DND-41 (cell line): ENCODE measurements around the gene CTPS2.

Experiments
- ATAC-seq: fragments of 200-7000 bp; cut with Tn5 transposase; 3 replicates; pipeline ENCODE4 v1.9.1; 2021; ENCODE audit warnings: low read depth; ENCODE audit not compliant: insufficient read depth
- DNase-seq: peaks from one replicate; pipeline ENCODE4 v3.0.0-alpha.2; 2020
- H2AFZ ChIP-seq: 2 replicates; pipeline ENCODE4 v1.6.0; 2012; ENCODE audit warnings: low read depth, low read length
- H3K27ac ChIP-seq: 2 replicates; pipeline ENCODE4 v1.5.1; 2012; ENCODE audit warnings: low read length, inconsistent platforms
- H3K27me3 ChIP-seq: fragments of 200-600 bp; sonication (generic); 2 replicates; pipeline ENCODE4 v1.6.0; 2012; ENCODE audit warnings: low read length, mild to moderate bottlenecking, inconsistent platforms; ENCODE audit not compliant: insufficient read depth, poor library complexity
- H3K36me3 ChIP-seq: 2 replicates; pipeline ENCODE4 v1.5.1; 2012; ENCODE audit warnings: low read length, inconsistent platforms; ENCODE audit not compliant: insufficient read depth
- H3K4me1 ChIP-seq: 2 replicates; pipeline ENCODE4 v1.5.1; 2012; ENCODE audit warnings: mild to moderate bottlenecking, low read length; ENCODE audit not compliant: insufficient read depth
- H3K4me2 ChIP-seq: 2 replicates; pipeline ENCODE4 v1.6.0; 2012; ENCODE audit warnings: mild to moderate bottlenecking, moderate library complexity, low read length, inconsistent platforms; ENCODE audit not compliant: insufficient read depth
- H3K4me3 ChIP-seq, 2 experiments: fragments of 200-600 bp in 1 of 2; shearing (Covaris generic) in 1 of 2; 2 replicates each; pipeline ENCODE4 v1.5.1; 2012 to 2016; ENCODE audit warnings: inconsistent platforms in 2 of 2, low read length in 2 of 2, mild to moderate bottlenecking in 2 of 2, low read depth in 1 of 2, moderate library complexity in 1 of 2
- H3K79me2 ChIP-seq: 2 replicates; pipeline ENCODE4 v1.6.0; 2012; ENCODE audit warnings: low read length, inconsistent platforms; ENCODE audit not compliant: insufficient read depth
- H3K9ac ChIP-seq: 2 replicates; pipeline ENCODE4 v1.6.0; 2012; ENCODE audit warnings: low read depth, mild to moderate bottlenecking, inconsistent platforms, low read length, moderate library complexity
- H3K9me3 ChIP-seq: 2 replicates; pipeline ENCODE4 v1.5.1; 2012; ENCODE audit warnings: low read length, moderate library complexity, mild to moderate bottlenecking, inconsistent platforms; ENCODE audit not compliant: insufficient read depth, severe bottlenecking
- H4K20me1 ChIP-seq: 2 replicates; pipeline ENCODE4 v1.6.0; 2012; ENCODE audit warnings: low read length; ENCODE audit not compliant: insufficient read depth
- EZH2 ChIP-seq: IDR thresholded peaks from 3 replicates; pipeline ENCODE4 v1.6.1; 2012; ENCODE audit warnings: borderline replicate concordance, low read depth, mild to moderate bottlenecking, moderate library complexity, low read length, inconsistent platforms; ENCODE audit not compliant: severe bottlenecking
- TF ChIP-seq, protein P1 (sequence below): IDR thresholded peaks from 2 replicates; pipeline ENCODE4 v1.5.1; 2012; ENCODE audit warnings: borderline replicate concordance, low read length, moderate library complexity, mild to moderate bottlenecking; ENCODE audit not compliant: poor library complexity, severe bottlenecking; ENCODE audit errors: extremely low read depth

Gene CTPS2

DNA sequence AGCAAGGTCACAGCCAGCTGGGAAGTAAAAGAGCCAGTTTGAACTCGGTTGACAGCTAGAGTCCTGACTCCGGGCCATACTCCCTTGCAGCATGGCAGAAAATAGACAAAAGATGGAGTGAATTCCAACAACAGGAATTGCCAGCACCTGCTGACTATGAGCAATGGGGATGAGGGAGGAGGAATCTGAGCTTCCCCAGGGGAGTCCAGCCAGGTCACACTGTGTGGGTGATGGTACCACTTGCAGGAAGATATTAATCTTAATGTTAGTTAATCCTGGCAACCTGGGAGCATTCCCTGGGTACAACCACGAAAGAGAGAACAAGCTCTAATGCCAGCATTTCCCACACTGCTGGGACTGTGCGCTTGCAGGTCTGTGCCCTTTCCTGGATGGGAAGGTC, 110.6 kb downstream of the CTPS2 start:
- Histone ChIP-seq H3K9ac (no peak overlapping the region), H4K20me1 (no peaks in the 10 kb centered on the region), H3K27me3 (no peaks in the 10 kb centered on the region), H3K4me2 (no peak overlapping the region), H3K27ac (no peak overlapping the region), H2AFZ (no peak overlapping the region), H3K4me1 (no peaks in the 10 kb centered on the region), H3K36me3 (0 out of 2 replicates have a peak, but pooled peaks cover 3% of the 10 kb centered on the region), H3K4me3 (no peak overlapping the region), H3K9me3 (no peaks in the 10 kb centered on the region), H3K79me2 (no peaks in the 10 kb centered on the region)
- no peak for DNase-seq
- ATAC-seq, result no peak
- no peak for TF ChIP-seq EZH2
- TF ChIP-seq, protein P1, sequence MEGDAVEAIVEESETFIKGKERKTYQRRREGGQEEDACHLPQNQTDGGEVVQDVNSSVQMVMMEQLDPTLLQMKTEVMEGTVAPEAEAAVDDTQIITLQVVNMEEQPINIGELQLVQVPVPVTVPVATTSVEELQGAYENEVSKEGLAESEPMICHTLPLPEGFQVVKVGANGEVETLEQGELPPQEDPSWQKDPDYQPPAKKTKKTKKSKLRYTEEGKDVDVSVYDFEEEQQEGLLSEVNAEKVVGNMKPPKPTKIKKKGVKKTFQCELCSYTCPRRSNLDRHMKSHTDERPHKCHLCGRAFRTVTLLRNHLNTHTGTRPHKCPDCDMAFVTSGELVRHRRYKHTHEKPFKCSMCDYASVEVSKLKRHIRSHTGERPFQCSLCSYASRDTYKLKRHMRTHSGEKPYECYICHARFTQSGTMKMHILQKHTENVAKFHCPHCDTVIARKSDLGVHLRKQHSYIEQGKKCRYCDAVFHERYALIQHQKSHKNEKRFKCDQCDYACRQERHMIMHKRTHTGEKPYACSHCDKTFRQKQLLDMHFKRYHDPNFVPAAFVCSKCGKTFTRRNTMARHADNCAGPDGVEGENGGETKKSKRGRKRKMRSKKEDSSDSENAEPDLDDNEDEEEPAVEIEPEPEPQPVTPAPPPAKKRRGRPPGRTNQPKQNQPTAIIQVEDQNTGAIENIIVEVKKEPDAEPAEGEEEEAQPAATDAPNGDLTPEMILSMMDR, result no peak

DNA sequence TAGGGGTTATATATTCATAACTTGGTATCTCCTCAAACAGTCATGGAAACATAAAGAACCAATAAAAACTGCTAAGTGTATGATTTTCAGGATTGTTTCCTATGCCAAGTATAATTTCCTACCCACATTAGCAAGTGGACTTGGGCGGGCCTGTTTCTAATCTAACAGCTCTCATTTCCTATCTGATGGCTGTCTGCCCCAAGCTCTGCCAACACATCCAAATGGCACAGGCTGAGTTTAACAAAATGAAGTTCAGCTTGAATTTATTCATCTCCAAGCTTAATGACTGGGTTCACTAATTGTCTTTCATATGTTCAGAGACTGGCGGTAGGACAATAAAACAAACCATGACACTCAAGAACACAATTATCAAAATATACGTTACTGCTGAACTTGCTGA, 118.0 kb downstream of the CTPS2 start:
- Histone ChIP-seq H3K4me3 (no peak overlapping the region), H3K4me1 (no peaks in the 10 kb centered on the region), H3K27me3 (no peaks in the 10 kb centered on the region), H4K20me1 (no peaks in the 10 kb centered on the region), H3K9me3 (no peaks in the 10 kb centered on the region), H3K36me3 (peaks cover 9% of the 10 kb centered on the region; the same call in 1 of the 2 replicates), H3K9ac (no peak overlapping the region), H3K4me2 (no peak overlapping the region), H3K79me2 (no peaks in the 10 kb centered on the region), H3K27ac (no peak overlapping the region), H2AFZ (no peak overlapping the region)
- TF ChIP-seq, protein P1, result no peak
- TF ChIP-seq EZH2, result no peak
- ATAC-seq (no peak), DNase-seq (no peak)

DNA sequence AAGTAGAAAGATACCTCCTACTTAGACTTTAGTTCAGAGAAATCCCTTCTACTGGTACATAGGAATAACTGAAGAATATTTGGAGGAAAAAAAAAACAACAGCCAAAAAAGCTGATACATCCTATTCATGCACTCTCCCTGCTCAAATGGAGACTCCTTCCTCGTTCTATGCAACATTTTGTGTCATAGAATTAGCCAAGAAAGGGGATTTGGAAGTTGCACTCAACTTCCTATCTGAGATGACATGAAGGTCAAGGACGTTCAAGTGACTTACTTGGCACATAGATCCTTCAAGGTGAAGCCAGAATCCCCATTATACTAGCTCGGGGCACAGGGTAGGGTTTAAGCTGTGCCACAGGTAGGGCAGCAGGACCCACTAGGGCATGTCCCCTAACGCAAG, 118.7 kb downstream of the CTPS2 start:
- Histone ChIP-seq H3K36me3 (peaks cover 14% of the 10 kb centered on the region; the same call in 1 of the 2 replicates), H2AFZ (no peak overlapping the region), H3K9ac (no peak overlapping the region), H3K4me1 (no peaks in the 10 kb centered on the region), H3K79me2 (no peaks in the 10 kb centered on the region), H3K9me3 (no peaks in the 10 kb centered on the region), H3K27ac (no peak overlapping the region), H3K4me2 (no peak overlapping the region), H4K20me1 (no peaks in the 10 kb centered on the region), H3K27me3 (no peaks in the 10 kb centered on the region), H3K4me3 (no peak overlapping the region)
- ATAC-seq (no peak), DNase-seq (no peak)
- no peak for TF ChIP-seq EZH2
- TF ChIP-seq, protein P1, result no peak

DNA sequence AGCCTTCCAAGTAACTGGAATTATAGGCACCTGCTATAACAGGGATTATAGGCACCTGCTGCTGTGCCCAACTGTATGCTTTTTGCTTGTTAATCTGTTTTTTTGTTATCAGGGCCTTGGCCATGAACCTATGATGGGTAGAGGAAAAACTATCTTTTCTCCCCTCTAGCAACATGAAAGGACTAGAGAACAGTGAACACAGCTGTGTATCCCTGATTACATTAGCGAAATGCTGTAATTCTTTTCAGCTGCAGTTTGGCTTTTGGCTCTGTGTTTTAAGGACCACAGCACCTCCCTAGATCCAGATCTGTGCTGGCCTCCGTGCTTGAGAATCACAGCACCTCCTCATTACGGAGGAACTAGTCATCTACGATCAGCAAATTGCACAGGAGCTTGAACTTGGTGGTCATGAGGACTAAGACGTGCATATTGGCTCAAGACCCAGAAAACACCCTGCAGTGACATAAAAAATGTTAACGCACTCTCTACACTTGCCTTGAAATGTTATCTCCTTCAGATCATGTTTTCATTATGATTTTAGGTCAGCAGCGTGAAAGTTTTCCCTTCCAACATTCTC, 120.2 kb downstream of the CTPS2 start:
- Histone ChIP-seq H3K4me3 (no peak overlapping the region), H3K9me3 (no peaks in the 10 kb centered on the region), H3K9ac (no peak overlapping the region), H2AFZ (no peak overlapping the region), H3K4me1 (no peaks in the 10 kb centered on the region), H3K36me3 (peaks cover 17% of the 10 kb centered on the region; the same call in 1 of the 2 replicates), H4K20me1 (no peaks in the 10 kb centered on the region), H3K27me3 (no peaks in the 10 kb centered on the region), H3K4me2 (no peak overlapping the region), H3K27ac (no peak overlapping the region), H3K79me2 (no peaks in the 10 kb centered on the region)
- ATAC-seq (no peak), DNase-seq (no peak)
- no peak for TF ChIP-seq EZH2
